ENCODE results near the gene GHR.
A peak's percentile ranks its signal among the peaks of the same experiment; 100 is the strongest.

GHR gene

GRCh38 chr5:42423285-42424165 lies at the start of gene GHR:
Gene GHR (plus strand): TSS chr5:42423439. CDS start chr5:42565875, 142,436 bp downstream.
- DNase-seq, result peak; percentile 75

- DNase-seq, result no peak
Measured at GRCh38 chr5:42374679-42375273, 48.5 kb upstream of the GHR start.

- no peak for DNase-seq
Measured at GRCh38 chr5:42377496-42377895, 45.7 kb upstream of the GHR start.

GRCh38 chr5:42381973-42382372 lies 41.3 kb upstream of the GHR start:
- DNase-seq, result no peak

- DNase-seq, result no peak
Measured at GRCh38 chr5:42387563-42387962, 35.7 kb upstream of the GHR start.

- DNase-seq, result no peak
Measured at GRCh38 chr5:42390115-42390514, 33.1 kb upstream of the GHR start.

GRCh38 chr5:42392917-42393316 lies 30.3 kb upstream of the GHR start:
- DNase-seq, result no peak

- no peak for DNase-seq
Measured at GRCh38 chr5:42396111-42396510, 27.1 kb upstream of the GHR start.

GRCh38 chr5:42397267-42397666 lies 26.0 kb upstream of the GHR start:
- no peak for DNase-seq

GRCh38 chr5:42399702-42400101 lies 23.5 kb upstream of the GHR start:
- DNase-seq, result no peak

- no peak for DNase-seq
Measured at GRCh38 chr5:42400474-42400873, 22.8 kb upstream of the GHR start.

- DNase-seq, result no peak
Measured at GRCh38 chr5:42403236-42403635, 20.0 kb upstream of the GHR start.

GRCh38 chr5:42404366-42404765 lies 18.9 kb upstream of the GHR start:
- no peak for DNase-seq

GRCh38 chr5:42419294-42419693 lies 3.9 kb upstream of the GHR start:
- no peak for DNase-seq

- DNase-seq, result no peak
Measured at GRCh38 chr5:42422656-42423280, 471 bp upstream of the GHR start.

GRCh38 chr5:42426016-42426415 lies 2.8 kb downstream of the GHR start:
- DNase-seq, result no peak

- DNase-seq, result no peak
Measured at GRCh38 chr5:42429694-42430093, 6.5 kb downstream of the GHR start.

- no peak for DNase-seq
Measured at GRCh38 chr5:42434047-42434724, 10.9 kb downstream of the GHR start.

GRCh38 chr5:42436051-42436450 lies 12.8 kb downstream of the GHR start:
- no peak for DNase-seq

GRCh38 chr5:42454216-42454995 lies 31.2 kb downstream of the GHR start:
- no peak for DNase-seq

- DNase-seq, result no peak
Measured at GRCh38 chr5:42461033-42461432, 37.8 kb downstream of the GHR start.

GRCh38 chr5:42461507-42461906 lies 38.3 kb downstream of the GHR start:
- no peak for DNase-seq

- no peak for DNase-seq
Measured at GRCh38 chr5:42462083-42462482, 38.8 kb downstream of the GHR start.

Measured in hematopoietic multipotent progenitor cell treated with erythropoietin and hydrocortisone succinate and interleukin-3 and kit ligand, for 6 days (in vitro differentiated cells).